ENCODE measurements around the gene SCIN. TPM values are rescaled to one million over a fixed set of nuclear protein-coding genes. Genes with fewer than 3 reads are reported as not detected.

SCIN gene
- total and polyA plus RNA-seq, 2 of the 8 experiments (the other 6 are each of a cell fraction or from before 2014, with no cell fraction given): 0.47 to 1.9 TPM

- no peak for TF ChIP-seq RXRA (IDR thresholded peaks at IDR 0.05; ENCODE audit: insufficient read depth, low read depth, low read length)
- TF ChIP-seq GABPA (IDR thresholded peaks at IDR 0.05; ENCODE audit: borderline replicate concordance, insufficient read depth, low read length): no peak
- TF ChIP-seq HDAC6 (IDR thresholded peaks at IDR 0.05; ENCODE audit: low read depth, low read length): no peak
- TF ChIP-seq EZH2 (IDR thresholded peaks at IDR 0.05; ENCODE audit: low read depth, low read length, severe bottlenecking): no peak
- TF ChIP-seq FOSL1 (IDR thresholded peaks at IDR 0.05; ENCODE audit: insufficient read depth, low read depth, low read length): no peak
- TF ChIP-seq RAD21 (IDR thresholded peaks at IDR 0.05 in 1 of 2, conservative IDR thresholded peaks at IDR 0.05 in 1 of 2; ENCODE audit: low read depth in 2 of 2, low read length in 2 of 2): no peak
Observed at GRCh38 chr7:12629816-12630512, 59.4 kb downstream of the SCIN start (continued).
